Effector memory CD8-positive, alpha-beta T cell (primary cell): Measurements from ENCODE around the gene FSTL5.
"Not testable (repeated sequence)": the region's sequence is repeated elsewhere in the genome, so short reads cannot be mapped to it uniquely, and the experiment has no call there.

Experiments
- ATAC-seq: fragments of 150-1000 bp; cut with Tn5 transposase; replicated peaks from 2 replicates; pipeline ENCODE4 v1.10.0; 2021; ENCODE audit warnings: mild to moderate bottlenecking, moderate library complexity
- DNase-seq, 3 experiments: peaks; one replicate each; pipeline ENCODE4 v3.0.0; 2021
- H3K27ac Mint-ChIP-seq, 2 donors: one replicate each; pipeline ENCODE4 v1.8.0; 2022; ENCODE audit warnings: mild to moderate bottlenecking in 2 of 2, mixed read lengths in 2 of 2, moderate library complexity in 2 of 2
- H3K27me3 Mint-ChIP-seq, 2 donors: one replicate each; pipeline ENCODE4 v1.8.0; 2022; ENCODE audit warnings: mixed read lengths in 2 of 2
- H3K36me3 Mint-ChIP-seq: one replicate; pipeline ENCODE4 v1.8.0; 2022; ENCODE audit warnings: mild to moderate bottlenecking, moderate library complexity, mixed read lengths; ENCODE audit not compliant: insufficient read depth
- H3K4me1 Mint-ChIP-seq, 2 donors: one replicate each; pipeline ENCODE4 v1.8.0; 2022; ENCODE audit warnings: low read depth in 2 of 2, mixed read lengths in 2 of 2
- H3K4me3 Mint-ChIP-seq, 2 donors: one replicate each; pipeline ENCODE4 v1.8.0; 2022; ENCODE audit warnings: mild to moderate bottlenecking in 2 of 2, mixed read lengths in 2 of 2, moderate library complexity in 2 of 2
- H3K9me3 Mint-ChIP-seq, 2 donors: one replicate each; pipeline ENCODE4 v1.8.0; 2022; ENCODE audit warnings: mixed read lengths in 2 of 2
- total RNA-seq, 9 experiments: gene quantifications; one replicate each; lab custom pipeline; 2026; lab: John Stamatoyannopoulos, UW

Gene FSTL5
- 0 to 0.06 (median 0) reads per million in 9 experiments for total RNA-seq

- Mint-ChIP-seq H3K27ac (no peak within 1 kb of the TSS), H3K4me3 (no peak within 1 kb of the TSS), H3K4me1 (no peaks in the 10 kb centered on the region), H3K9me3 (peaks cover 0 to 1% of the 10 kb centered on the region in 2 donors), H3K27me3 (no peaks in the 10 kb centered on the region), H3K36me3 (no peaks in the 10 kb centered on the region)
- ATAC-seq (no peak), DNase-seq (no peak)
Observed at GRCh38 chr4:162163892-162164759, at the start of gene FSTL5. FSTL5 (minus strand) TSS chr4:162164000; CDS start chr4:162111396, 52,604 bp downstream.

DNA sequence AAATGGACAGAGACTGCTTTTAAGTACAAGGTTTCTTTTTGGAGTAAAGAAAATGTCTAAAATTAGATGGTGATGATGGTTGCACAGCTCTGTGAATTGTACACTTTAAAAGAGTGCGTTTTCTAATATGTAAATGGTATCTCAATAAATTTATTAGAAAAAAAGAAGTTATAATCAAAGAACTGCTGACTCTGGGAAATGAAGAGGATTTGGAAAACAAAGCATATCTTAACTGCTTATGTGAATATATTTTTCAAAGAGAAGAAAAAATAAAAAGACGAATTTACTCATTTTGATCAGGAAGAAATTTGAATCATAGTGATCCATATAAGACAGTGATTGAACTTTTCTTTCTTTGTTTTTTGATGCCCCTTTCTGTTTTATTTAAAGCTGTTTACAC lies 45.9 kb upstream of the FSTL5 start:
- ATAC-seq (no peak), DNase-seq (no peak)
- Mint-ChIP-seq H3K36me3 (no peaks in the 10 kb centered on the region), H3K27me3 (no peaks in the 10 kb centered on the region), H3K4me1 (no peaks in the 10 kb centered on the region), H3K27ac (no peak overlapping the region), H3K4me3 (no peak overlapping the region), H3K9me3 (peaks cover 7 to 8% of the 10 kb centered on the region in 2 donors)

- H3K4me1 Mint-ChIP-seq, H3K4me3 Mint-ChIP-seq, H3K27ac Mint-ChIP-seq, H3K27me3 Mint-ChIP-seq, DNase-seq, ATAC-seq, H3K36me3 Mint-ChIP-seq, H3K9me3 Mint-ChIP-seq: not testable (repeated sequence)
Observed at GRCh38 chr4:162203478-162203877, 39.7 kb upstream of the FSTL5 start.

DNA sequence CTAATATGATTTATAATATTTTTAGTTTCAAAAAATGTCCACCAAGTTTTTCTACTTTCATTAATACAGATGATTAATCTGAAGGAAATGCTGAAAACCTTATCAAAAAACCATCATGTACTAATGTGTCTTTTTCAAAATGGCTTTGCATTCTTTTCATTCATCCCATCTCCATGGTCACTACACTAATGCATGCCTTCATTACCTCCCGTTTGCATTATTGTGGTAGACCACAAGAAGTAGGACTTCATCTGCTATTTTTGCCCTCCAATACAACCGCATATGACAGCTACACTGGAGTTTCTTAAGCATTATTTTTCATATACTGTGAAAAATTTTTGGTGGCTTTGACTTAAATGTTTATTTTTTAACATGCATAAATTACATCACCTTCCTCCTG lies 37.9 kb upstream of the FSTL5 start:
- no peak for DNase-seq
- Mint-ChIP-seq H3K27ac (no peak overlapping the region), H3K4me1 (no peaks in the 10 kb centered on the region), H3K4me3 (no peak overlapping the region), H3K9me3 (peaks cover 1 to 2% of the 10 kb centered on the region in 2 donors), H3K27me3 (no peaks in the 10 kb centered on the region), H3K36me3 (no peaks in the 10 kb centered on the region)
- ATAC-seq, result no peak

DNA sequence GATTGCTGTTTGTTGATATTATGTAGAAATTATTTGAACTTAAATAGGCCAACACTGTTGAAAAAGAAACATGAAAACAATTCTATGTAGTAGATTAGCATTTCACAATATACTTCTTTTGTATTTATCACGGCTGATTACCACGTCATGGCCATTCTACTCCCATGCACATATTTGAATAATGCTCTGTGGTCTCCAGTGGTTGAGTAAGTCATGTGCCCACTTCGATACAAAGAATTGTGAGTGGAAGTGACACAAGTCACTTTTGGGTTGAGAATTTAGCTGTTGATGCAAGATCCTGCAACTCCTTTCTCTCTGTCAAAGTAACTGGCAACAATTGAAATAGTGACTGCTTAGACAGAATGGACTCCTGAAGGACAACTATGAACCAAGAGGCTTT lies 6.7 kb upstream of the FSTL5 start:
- Mint-ChIP-seq H3K4me3 (no peak overlapping the region), H3K27ac (no peak overlapping the region), H3K36me3 (no peaks in the 10 kb centered on the region), H3K9me3 (peaks cover 0 to 5% of the 10 kb centered on the region in 2 donors), H3K4me1 (no peaks in the 10 kb centered on the region), H3K27me3 (no peaks in the 10 kb centered on the region)
- no peak for ATAC-seq
- no peak for DNase-seq

- Mint-ChIP-seq H3K36me3 (no peaks in the 10 kb centered on the region), H3K27ac (no peak overlapping the region), H3K9me3 (peaks cover 0 to 1% of the 10 kb centered on the region in 2 donors), H3K4me1 (no peaks in the 10 kb centered on the region), H3K27me3 (no peaks in the 10 kb centered on the region), H3K4me3 (no peak overlapping the region)
- DNase-seq (no peak), ATAC-seq (no peak)
Observed at GRCh38 chr4:162164906-162165510, 1.2 kb upstream of the FSTL5 start.

DNA sequence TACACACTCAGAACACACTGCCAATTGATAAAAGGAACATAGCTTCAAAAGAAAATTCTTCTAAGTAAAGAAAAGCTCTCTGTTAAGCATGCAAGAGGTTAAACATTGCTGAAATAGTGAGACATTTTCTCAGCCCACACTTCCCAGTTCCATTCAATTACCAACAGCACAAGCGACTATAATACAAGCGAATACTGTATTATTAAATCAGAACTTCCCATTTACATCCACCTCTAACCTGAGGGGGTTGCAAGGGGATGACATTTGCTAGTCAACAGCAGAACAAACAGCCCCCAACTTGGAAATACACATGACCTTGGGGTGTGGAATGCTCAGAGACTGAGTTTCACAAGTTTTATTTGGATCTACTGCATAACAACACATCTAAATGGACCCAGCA lies 1.1 kb downstream of the FSTL5 start:
- Mint-ChIP-seq H3K9me3 (peaks cover 0 to 1% of the 10 kb centered on the region in 2 donors), H3K27ac (no peak overlapping the region), H3K36me3 (no peaks in the 10 kb centered on the region), H3K4me1 (no peaks in the 10 kb centered on the region), H3K27me3 (no peaks in the 10 kb centered on the region), H3K4me3 (no peak overlapping the region)
- ATAC-seq (no peak), DNase-seq (no peak)

DNA sequence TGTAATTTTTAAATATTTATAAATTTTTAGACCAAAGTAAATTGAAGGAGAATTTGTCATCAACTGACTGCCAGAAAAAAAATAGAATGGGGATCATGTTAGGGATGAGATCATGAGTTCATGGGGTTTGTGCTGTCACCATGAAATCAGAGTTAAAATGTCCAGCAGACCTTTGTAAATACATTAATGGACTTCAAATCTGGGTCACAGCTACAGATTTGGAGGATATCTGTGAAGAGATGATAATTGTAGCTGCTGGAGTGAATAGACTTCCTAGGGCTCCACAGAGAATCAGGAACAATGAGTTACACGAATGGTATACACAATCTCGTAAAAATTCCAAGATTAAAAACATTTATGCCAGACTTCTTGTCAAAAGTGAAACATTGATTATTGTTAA lies 6.6 kb downstream of the FSTL5 start:
- Mint-ChIP-seq H3K4me3 (no peak overlapping the region), H3K27me3 (no peaks in the 10 kb centered on the region), H3K9me3 (peaks cover 3 to 7% of the 10 kb centered on the region in 2 donors), H3K4me1 (no peaks in the 10 kb centered on the region), H3K27ac (no peak overlapping the region), H3K36me3 (no peaks in the 10 kb centered on the region)
- DNase-seq, result no peak
- no peak for ATAC-seq

GRCh38 chr4:162154862-162155540 lies 8.8 kb downstream of the FSTL5 start:
- Mint-ChIP-seq H3K4me3 (no peak overlapping the region), H3K4me1 (no peaks in the 10 kb centered on the region), H3K27ac (no peak overlapping the region), H3K36me3 (no peaks in the 10 kb centered on the region), H3K27me3 (no peaks in the 10 kb centered on the region), H3K9me3 (peaks cover 3 to 7% of the 10 kb centered on the region in 2 donors)
- no peak for ATAC-seq
- DNase-seq, result no peak

DNA sequence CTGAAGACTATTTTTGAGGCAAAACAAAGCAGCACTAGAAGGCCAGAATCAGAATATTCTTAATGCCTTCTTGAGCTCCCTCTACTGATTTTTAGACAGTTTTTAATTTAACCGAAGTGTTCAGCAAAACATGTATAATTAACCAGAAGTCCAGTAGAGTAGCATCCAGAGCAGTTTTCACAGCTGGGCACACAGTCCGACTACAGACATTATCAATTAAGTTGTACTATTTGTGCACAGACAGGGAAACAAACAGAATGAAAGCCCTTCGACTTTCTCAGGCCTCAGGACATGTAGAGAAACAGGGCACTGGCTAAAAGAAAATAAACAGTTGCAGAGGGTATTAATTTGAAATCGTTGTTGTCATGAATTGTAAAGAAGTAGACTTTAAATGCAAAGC lies 11.9 kb downstream of the FSTL5 start:
- ATAC-seq (no peak), DNase-seq (no peak)
- no peaks in the 10 kb centered on the region for H3K27me3 Mint-ChIP-seq
- H3K27ac Mint-ChIP-seq, result no peak overlapping the region
- peaks cover 3% of the 10 kb centered on the region in 2 donors for H3K9me3 Mint-ChIP-seq
- no peak overlapping the region for H3K4me3 Mint-ChIP-seq
- no peaks in the 10 kb centered on the region for H3K4me1 Mint-ChIP-seq
- no peaks in the 10 kb centered on the region for H3K36me3 Mint-ChIP-seq

GRCh38 chr4:162151386-162151785 lies 12.4 kb downstream of the FSTL5 start:
- H3K9me3 Mint-ChIP-seq, result peaks cover 0 to 3% of the 10 kb centered on the region in 2 donors
- H3K4me3 Mint-ChIP-seq, result no peak overlapping the region
- H3K36me3 Mint-ChIP-seq, result no peaks in the 10 kb centered on the region
- H3K27ac Mint-ChIP-seq, result no peak overlapping the region
- H3K27me3 Mint-ChIP-seq, result no peaks in the 10 kb centered on the region
- DNase-seq, result no peak
- ATAC-seq, result no peak
- H3K4me1 Mint-ChIP-seq, result no peaks in the 10 kb centered on the region

GRCh38 chr4:162149644-162150043 lies 14.2 kb downstream of the FSTL5 start:
- H3K9me3 Mint-ChIP-seq, result no peaks in the 10 kb centered on the region
- no peaks in the 10 kb centered on the region for H3K4me1 Mint-ChIP-seq
- no peak overlapping the region for H3K4me3 Mint-ChIP-seq
- no peaks in the 10 kb centered on the region for H3K27me3 Mint-ChIP-seq
- H3K36me3 Mint-ChIP-seq, result no peaks in the 10 kb centered on the region
- DNase-seq (no peak), ATAC-seq (no peak)
- no peak overlapping the region for H3K27ac Mint-ChIP-seq

DNA sequence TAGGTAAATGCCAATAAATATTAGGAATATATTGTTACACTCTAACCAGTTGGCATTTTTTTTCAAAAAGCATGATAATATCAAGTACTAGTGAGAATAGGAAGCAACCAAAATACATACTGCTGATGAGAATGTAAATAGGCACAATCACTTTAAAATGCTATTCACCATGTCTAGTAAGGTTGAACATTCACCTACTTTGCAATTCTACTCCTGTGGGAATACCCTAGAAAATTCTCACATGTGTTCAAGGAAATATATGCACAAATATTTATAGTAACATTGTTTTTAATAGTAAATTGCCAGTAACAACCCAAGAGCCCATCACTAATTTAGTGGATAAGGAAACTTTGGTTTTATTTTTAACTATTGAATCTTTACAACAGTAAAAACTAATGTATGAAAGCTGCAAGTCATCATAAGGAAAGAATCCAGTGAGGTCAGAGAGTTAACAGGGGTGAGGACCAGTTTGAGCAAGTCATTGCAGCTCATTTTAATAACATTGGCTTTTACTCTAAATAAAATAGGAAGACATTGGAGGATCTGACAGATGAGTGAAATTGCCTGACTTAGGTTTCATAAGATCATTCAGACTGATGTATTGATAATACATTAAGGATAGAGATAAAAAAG lies 23.6 kb downstream of the FSTL5 start:
- Mint-ChIP-seq H3K27ac (no peak overlapping the region), H3K36me3 (no peaks in the 10 kb centered on the region)
- no peak for DNase-seq

More for the DNA sequence above, 23.6 kb downstream of the FSTL5 start:
- no peak overlapping the region for H3K4me3 Mint-ChIP-seq
- ATAC-seq, result no peak
- peaks cover 9 to 17% of the 10 kb centered on the region in 2 donors for H3K9me3 Mint-ChIP-seq
- no peaks in the 10 kb centered on the region for H3K27me3 Mint-ChIP-seq
- H3K4me1 Mint-ChIP-seq, result no peaks in the 10 kb centered on the region
